ENCODE results near the gene KY.

KY gene

DNA sequence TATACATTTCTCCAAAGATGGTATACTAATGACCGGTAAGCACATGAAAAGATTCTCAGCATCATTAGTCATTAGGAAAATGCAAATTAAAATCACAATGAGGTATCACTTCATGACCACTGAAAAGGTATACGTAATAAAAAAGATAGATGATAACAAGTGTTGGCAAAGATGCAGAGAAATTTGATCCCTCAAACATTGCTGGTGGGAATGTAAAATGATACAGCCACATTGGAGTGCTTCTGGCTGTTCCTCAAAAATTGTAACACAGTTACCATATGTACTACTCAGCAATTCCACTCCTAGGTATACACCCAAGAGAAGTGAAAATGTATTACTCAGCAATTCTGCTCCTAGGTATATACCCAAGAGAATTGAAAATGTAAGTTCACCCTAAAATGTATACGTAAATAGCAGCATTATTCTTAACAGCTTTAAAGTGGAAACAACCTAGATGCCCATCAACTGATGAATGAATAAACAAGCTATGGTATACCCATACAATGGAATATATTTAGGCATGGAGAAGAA, 25.0 kb upstream of the KY start:
- DNase-seq (ENCODE audit: low read depth in 2 of 2) = no peak

DNA sequence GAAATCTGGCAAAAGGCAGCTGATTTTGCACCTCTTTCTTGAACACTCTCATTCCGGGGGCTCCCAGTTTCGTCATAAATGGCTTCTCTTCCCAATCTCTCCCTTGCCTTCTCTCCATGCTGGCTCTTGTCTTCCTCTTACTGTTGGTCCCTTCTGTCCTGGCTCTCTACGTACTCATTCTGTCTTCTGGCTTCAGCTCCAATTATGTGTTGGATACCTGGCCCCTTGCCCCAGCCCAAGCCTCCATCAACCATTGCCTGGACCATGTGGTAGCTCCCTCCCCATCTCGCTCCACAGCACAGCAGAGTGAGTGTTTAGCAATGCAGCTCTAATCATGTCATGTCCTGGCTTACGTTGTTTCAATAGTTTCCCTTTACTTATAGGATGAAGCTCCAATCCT, 21.7 kb upstream of the KY start:
- no peak for DNase-seq (ENCODE audit: low read depth in 2 of 2)

DNA sequence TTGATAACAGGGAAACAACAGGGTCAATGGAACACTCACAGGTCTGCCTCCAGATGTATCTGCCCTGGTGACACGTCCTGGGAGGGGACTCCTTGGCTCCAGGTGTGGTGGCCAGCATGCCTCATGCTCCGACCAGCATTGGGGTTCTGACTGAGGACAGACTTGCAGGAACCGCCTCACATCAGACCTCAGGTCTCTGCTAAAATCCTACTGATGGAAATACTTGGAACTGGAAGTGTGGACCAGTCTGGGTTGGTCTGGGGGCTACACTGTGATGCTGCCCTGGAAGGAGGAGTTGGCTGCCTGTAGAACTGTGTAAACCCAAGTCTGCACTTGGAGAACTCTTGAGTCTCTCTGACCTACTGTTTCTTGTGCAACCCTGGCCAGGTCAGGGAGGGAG, 17.1 kb upstream of the KY start:
- DNase-seq (ENCODE audit: low read depth in 2 of 2) = no peak

DNA sequence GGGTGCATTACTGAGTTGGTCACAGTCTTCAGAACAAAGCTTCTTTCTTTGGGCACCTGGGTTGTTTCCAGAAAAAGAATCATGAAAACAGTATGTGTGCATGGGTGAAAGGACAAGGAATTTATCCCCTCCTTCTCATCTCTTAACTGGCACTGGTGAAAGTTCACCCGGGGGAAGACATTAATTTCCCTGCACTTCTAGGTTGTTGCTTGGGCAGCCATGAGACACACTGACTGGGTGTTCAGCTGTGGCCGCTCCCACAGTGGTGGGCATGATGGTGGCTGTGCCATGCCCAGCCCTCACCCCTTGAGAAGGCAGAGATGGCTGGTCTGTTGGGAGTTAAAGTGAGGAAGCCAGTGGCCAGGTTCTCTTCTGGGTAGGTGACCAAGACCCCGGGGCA, 16.6 kb upstream of the KY start:
- no peak for DNase-seq (ENCODE audit: low read depth in 2 of 2)

DNA sequence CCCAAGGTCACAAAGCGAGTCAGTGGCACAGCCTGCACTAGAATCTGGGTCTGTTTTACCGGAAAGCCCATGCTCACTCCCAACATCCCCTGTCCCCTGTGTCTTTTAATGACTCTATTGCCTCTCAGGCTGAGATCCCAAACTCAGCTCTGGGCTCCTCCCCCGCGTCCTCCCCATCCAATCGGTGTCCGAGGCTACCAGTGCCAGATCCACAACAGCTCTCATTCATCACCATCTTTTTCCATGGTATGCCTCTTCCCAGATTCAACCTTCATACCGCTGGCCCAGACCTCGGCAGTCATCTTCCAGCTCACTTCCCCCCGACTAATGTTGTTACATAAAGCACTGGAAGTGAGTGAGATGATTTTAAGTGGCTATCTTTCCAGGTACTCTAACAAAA, 16.1 kb upstream of the KY start:
- no peak for DNase-seq (ENCODE audit: low read depth in 2 of 2)

DNA sequence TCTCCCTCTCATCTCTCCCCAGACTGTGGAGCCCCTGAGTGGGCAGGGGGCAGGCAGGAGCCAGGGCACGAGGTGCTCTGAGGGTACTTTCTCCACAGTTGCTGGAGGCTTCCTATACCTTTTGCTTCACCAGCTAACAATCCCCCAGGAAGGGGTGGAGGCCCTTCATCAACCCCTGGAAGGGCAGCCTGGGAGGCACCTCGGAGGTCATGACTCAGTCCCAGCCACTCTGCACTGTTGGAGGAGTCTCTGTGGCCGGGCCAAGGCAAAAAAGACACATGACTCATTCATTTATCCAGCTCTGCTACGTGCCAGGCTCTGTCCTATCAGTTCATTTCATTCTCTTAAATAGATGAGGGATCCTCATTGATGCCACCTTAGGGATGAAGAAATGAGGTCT, 15.6 kb upstream of the KY start:
- no peak for DNase-seq (ENCODE audit: low read depth in 2 of 2)

DNA sequence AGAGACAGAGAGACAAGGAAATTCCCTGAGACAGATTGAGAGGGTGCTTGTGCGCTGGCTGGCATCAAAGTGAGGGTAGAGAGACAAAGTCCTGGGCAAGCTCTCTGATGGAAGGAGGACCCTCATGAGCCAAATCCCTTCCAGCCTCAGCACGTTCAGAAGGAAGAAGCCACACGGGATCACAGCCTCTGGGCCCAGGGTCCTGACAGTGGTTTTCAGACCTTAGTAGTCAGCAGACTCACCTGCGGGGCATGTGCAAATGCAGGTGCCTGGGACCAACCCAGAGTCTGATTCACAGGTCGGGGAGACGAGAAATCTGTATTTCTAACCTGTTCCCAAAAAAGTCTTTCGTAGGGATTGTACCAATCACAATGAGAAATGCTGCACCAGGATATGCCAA, 15.2 kb upstream of the KY start:
- no peak for DNase-seq (ENCODE audit: low read depth in 2 of 2)

DNA sequence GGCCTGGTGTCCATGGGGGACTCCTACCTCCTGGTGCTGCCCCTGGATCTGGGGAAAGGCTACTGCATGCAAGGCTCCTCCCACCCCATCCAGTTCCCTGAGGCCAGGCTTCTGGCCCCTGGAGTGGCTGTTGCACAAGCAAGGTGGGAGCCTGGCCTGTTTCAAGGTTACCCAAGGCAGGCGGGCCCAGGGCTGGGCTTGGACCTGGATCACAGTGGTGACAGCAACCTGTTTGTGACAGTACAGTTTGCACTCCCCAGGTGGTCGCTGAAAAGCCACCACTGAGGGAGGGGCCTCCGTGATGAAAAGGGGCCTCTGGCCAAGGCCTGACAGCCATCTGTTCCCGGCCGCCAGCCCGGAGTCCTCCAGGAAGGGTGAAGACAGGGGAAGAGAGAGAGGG, 14.4 kb upstream of the KY start:
- DNase-seq (ENCODE audit: low read depth in 2 of 2) = no peak

DNA sequence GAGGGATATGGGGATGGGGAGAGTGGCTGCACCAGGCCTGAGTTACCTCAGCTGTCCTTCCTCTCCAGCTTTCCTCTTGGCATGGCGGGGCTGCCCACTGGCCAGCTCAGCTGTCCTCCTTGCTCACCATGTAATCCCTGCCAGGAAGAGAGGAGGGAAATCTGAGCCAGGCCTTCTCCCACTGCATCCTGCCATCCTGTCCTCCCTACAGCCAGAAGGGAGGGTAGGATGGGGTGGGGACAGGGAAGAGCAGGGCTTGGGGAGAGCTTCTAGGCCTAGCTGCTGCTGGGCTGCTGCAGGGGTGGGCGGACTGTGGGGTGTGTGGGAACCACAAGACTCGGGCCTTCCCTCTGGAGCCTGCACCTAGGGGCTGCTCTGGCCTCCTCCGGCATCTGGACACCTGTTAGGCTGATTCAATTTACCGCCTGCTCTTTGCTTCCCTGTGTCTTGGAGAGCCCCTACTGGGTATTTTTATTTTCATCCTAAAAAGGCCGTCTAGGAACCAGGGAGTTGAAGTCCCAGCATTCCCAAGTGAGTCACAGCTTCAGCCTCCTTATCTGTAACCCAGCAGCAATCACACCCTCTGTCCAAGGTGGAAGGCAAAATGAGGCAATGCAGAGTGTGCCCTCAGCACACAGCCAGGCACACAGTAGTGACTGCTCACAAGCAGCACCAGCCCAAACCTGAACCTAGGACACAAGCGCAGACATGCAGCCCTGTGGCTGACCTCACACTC, 13.1 kb upstream of the KY start:
- DNase-seq (ENCODE audit: low read depth in 2 of 2) = no peak

DNA sequence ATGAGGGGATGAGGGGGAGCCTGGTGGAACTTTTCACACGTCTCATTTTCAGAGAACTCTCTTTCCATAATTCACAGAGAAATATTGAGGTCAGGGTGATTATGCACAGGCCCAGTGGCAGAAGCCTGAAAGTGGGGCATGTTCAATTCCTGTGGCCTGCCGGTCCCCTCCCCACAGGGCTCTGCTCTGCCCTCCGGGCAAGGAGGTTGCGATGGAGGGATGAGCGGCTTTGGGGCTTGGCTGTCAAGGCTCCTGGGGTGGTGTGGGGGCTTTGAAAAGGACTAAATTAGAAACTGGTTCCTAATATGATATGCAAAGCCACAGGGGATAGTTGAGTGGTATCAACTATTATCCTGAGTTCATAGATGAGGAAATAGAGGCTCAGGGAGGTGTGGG, 9.2 kb upstream of the KY start:
- DNase-seq (ENCODE audit: low read depth in 2 of 2) = no peak

DNA sequence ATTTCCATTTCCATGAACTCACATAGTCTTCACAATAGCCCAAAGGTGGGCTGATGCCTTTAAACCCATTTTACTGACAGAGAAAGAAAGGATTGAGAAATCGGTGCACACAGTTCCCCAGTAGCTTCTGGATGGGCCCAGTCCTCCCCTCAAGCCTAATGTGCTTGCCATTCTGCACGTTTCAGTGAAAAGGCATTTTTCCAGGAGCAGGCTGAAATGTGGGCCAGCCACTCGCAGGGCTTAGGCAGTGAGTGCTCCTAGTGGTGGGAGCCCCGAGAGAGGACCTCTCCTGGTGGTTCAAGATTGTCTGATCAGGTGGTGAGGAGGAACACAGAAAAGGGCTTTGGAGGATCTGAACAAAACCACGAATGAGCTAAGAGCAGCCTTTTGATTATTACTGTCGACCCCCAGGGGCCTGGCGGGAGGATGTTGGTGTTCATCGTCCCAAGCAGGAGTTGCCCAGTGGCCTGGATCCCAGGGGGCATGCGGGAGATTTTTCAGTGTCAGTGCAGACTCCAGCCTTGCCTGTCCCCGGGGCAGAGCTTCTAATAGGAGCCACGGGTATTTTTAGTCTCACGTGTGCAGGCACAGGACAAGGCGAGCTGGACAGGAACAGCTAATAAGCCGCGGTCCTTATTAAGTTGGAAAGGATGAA, 8.7 kb upstream of the KY start:
- DNase-seq (ENCODE audit: low read depth in 2 of 2) = no peak

DNA sequence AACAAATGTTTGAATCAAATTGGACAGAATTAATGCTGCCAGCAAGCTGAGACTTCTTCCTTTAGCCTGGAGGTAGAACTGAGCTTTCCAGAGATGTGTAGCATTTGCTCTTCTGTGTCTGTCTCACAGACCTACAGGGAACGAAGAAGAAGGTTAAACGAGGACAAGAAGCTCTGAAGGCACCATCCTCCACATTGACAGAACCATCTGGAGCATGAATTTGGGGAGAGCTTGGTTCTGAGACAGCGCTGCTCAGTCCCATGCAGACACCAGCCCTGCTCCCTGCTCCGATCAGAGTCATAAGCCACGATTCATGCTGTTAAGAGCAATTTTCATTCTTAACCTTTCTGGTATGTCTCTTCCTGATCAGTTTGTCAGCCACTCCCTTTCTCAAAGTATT, 7.7 kb upstream of the KY start:
- no peak for DNase-seq (ENCODE audit: low read depth in 2 of 2)

DNA sequence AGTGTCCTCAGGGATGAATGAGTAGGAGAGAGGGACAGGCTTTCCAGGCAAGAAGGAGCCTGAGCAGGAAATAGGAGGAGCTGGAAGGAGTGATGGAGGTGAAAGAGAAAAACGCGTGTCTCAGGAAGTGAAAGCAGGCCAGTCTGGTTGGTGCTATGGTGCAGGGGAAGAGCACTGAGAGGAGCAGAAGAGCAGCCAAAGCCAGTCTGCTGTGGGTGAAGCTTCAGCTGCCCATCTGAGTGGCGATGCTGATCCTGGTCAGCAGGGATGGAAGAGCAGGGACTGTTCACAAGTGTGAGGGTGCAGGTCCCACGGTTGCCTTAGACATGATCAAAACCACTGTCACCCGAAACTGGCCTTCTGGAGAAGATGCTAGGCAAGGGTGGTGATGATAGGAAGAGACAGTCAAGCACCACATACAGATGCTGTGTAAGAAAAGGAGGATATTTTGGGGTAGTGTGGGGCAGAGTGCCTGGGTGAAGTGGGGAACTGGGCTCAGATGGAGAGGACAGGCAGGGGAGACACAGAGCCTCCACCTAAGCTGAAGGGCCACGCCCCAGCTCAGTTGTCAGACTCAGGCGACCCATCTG, 5.5 kb upstream of the KY start:
- no peak for DNase-seq (ENCODE audit: low read depth in 2 of 2)

DNA sequence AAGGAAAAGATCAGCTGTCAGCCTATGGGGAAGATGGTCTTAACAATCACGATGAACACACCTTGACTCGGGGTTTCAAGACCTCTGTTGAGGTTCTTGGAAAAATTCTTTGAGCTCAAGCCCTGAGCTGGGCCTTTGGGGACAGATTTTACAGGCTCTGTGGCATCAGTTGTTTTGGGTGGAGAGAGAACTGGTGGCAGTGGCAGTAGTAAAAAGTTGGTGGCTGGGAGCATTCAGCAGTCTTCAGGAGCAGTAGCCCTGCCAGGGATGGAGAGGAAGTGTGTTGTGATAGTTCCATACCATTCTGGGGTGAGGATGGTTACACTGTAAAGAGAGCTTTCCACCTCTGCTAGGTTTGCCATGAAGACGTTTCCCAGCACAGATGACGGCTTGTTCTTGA, 4.9 kb upstream of the KY start:
- no peak for DNase-seq (ENCODE audit: low read depth in 2 of 2)

DNA sequence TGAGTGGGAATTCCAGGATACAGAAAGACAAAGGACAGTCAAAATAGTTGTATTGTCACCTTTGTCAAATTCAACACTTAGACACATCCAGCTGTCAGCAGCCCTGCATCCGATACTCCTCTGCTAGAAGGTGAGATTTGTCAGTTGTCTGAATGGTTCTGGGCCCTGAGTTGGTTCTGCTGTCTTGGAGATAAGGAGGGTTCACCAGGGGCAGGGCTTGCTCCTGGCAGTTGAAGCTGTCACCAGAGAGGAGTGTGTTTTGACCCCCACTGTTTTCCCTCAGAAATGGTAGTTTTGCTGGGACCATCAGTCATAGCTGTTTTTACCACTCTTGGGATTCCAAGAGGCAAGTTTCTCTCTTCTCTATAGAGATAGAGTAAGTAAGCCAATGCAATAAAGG, 3.2 kb upstream of the KY start:
- no peak for DNase-seq (ENCODE audit: low read depth in 2 of 2)

DNA sequence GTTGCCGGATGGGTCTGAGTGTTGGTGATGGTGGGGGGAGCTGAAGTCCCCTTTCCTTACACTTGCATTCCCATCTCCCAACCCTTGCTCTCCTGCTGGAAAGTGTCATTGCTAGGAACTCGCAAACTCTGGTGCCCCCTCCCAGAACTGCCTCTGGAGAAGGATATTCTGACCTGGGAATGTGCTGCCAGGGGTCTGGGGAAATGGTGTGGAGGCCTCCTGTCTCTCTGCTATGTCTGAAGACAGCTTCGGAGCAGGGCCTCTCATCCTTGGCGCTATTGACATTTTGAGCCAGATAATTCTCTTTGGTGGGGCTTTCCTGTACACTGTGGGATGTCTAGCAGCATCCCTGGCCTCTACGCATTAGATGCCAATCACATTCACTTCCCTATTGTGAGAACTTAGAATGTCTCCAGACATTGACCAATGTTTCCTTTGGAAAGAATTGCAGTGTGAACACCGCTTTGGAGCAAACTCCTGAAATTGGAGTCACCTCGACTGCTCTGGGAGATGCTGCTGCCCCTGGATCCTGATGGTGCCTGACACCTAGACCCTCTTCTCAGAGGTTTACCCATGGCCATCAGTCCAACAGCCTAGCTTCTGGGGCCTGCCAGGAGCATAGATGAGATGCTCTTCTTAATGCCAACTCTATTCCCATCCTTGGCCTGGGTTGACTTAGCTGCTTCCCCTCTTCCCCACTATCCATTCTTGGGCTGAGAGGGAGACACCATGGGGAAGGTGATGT, 2.2 kb upstream of the KY start:
- DNase-seq (ENCODE audit: low read depth in 2 of 2) = no peak

DNA sequence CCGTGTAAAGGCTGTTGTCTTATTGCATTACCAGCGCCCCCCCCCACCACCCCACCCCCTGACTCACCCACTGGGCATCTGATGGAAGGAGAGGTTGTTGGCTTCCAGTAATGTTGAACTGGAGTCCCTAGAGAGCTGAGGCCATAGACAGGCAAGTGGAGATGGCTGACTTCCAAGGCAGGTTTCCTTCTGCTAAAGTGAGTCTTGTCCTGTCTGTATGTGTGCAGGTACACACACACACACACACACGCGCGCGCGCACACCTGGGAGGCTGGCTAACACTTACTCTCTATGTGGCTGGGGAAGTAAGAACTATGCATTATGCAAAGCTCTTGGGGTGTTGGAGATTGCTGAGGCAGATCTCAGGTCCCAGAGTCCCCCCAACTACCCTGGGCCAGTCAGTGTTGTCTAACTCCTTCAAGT, 1.6 kb upstream of the KY start:
- peak; percentile 21 to 25 for DNase-seq (ENCODE audit: low read depth in 2 of 2)

DNA sequence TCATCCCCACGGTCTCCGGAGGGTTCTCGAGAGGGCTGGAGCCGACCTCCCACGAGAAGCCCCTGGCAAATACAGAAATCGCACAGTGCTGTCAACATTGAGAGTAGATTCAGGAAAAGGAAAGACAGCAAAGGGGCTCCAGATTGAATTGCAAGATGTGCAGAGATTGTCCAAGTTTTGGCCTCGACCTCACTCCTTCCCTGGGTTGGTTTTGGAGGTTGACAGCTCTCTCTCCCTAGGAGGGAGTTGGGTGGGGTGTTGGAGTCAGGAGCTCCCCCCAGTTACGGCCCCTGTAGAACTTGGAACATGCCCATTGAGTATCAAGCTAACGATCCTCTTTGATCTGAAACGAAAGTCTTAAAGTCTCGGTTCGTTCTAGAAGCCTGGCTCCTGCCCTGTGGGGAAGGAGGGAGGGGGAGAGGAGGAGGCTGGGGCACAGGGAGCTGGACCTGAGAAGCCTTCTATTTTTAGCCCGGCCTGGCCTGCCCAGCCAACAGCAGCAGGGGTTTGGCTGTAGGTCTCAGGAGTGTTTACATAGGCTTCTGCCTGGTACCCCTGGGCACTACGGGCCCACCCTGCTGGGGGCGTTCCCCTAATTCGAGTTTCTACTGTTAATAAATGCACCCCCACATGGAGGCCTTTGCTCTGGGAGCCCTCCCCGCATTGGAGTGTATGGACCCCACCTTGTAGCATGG, 672 bp upstream of the KY start:
- DNase-seq (ENCODE audit: low read depth in 2 of 2) = no peak

DNA sequence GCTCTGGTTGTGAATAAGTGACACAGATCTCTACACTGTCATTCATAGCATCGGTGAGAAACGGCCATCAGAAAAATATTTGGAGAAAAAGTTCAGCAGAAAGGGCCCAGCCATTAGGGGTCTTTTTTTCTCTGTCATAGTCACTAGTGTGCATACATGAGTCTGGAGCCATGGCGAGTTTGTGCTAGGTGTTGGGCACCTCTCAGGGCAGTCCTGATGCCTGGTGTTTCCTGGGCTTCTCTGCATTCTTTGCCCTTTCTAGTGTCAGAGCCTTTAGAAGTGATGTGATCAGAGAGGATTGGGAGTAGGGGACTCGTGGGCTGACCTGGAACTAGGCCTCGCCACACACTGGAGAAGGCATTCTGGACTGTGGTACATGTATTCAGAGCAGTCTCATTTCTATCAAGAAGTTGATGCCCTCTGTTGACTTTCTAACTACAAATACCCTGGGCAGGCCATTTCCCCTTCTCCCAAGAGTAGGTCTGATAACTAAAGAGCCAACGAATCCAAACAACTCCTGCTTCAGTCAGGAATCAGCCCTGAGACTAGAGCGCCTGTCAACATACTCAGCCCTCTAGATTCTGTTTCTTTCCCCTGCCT, 1.6 kb downstream of the KY start:
- no peak for DNase-seq (ENCODE audit: low read depth in 2 of 2)

DNA sequence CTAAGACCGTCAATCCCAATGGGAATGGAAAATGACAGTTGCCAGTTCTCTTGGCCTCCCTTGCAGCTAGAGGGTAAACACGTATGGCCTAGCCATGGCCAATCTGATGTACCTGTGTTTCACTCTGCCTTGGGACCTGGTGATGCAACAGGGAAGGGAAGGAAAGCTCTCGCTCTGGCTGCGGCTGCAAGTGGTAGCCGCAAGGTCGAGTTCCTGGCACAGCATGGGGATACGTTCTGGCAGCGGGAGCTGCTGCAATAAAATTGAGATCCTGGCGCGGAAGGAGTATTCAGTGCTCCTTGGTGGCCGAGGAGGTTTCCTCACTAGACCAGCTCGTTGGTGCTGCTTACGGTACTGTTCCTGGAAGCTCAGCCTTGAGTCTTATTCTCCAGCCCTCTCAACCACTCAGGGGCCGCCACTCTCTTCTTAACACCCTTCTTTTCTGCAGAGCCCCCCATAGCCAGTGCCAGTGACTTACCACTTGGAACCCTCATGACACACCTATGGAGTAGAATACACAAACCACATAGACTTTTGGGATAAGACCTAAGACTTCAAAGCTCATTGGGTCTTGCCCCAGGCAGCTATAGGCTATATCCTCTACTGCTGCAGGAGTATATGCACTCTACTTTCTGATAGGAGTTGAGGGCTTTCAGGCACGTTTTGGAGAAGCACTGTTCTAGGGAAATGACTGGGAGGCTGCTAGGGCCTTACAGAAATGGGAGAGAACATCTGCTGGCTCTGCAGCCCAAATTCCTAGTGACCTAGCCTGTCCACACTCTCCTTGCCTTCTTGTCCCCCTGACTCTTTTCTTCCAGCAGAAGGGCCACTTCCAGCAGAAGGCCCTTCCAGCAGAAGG, 2.7 kb downstream of the KY start:
- DNase-seq (ENCODE audit: low read depth in 2 of 2) = no peak

DNA sequence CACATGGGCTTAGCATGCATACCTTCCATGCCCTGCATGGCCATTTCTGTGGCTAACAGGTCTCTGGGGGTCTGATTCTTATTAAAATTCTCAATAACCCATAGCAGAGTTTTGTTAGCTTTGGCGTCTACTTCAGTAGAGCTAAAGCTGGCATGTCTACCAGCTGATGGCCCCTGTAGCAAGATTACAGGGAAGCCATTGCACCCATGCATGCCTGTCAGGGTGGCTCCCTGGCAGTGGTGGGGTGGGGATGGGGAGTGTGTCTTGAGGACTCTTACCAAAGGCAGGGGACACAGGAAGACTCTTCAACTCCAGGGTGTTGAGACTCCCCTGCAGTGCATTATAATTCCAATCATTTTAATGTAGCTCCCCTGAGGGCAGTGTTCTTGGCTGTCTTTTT, 4.7 kb downstream of the KY start:
- no peak for DNase-seq (ENCODE audit: low read depth in 2 of 2)

All from fibroblast of skin of left biceps (primary cell).